Thymus (tissue), 11 donors: ENCODE measurements around the gene FOXN1. TPM values are rescaled to one million over a fixed set of nuclear protein-coding genes. Genes with fewer than 3 reads are reported as not detected.

ENCODE experiments used
- DNase-seq, 9 donors: peaks; one replicate each; pipeline ENCODE4 v3.0.0-alpha.2; 2013; ENCODE audit warnings: low spot score in 9 of 9, low read depth in 6 of 9, missing footprints in 1 of 9
- H3K27ac ChIP-seq, 2 donors: one replicate each; pipeline ENCODE4 v1.5.1; 2013; ENCODE audit warnings: control low read depth in 1 of 2, low read depth in 1 of 2, low read length in 1 of 2, mild to moderate bottlenecking in 1 of 2, moderate library complexity in 1 of 2
- H3K27me3 ChIP-seq, 2 donors: one replicate each; pipeline ENCODE4 v1.5.1; 2013; ENCODE audit warnings: low read length in 1 of 2; ENCODE audit not compliant: control insufficient read depth in 2 of 2, insufficient read depth in 1 of 2
- H3K36me3 ChIP-seq, 2 donors: one replicate each; pipeline ENCODE4 v1.5.1; 2013; ENCODE audit warnings: low read length in 1 of 2, mild to moderate bottlenecking in 1 of 2, moderate library complexity in 1 of 2; ENCODE audit not compliant: control insufficient read depth in 2 of 2, insufficient read depth in 2 of 2
- H3K4me1 ChIP-seq, 2 donors: one replicate each; pipeline ENCODE4 v1.5.1; 2013; ENCODE audit warnings: low read length in 2 of 2; ENCODE audit not compliant: control insufficient read depth in 2 of 2, insufficient read depth in 2 of 2
- H3K4me3 ChIP-seq, 2 donors: one replicate each; pipeline ENCODE4 v1.5.1; 2013; ENCODE audit warnings: low read length in 2 of 2, control low read depth in 1 of 2, mild to moderate bottlenecking in 1 of 2
- H3K9me3 ChIP-seq, 2 donors: one replicate each; pipeline ENCODE4 v1.5.1; 2013; ENCODE audit warnings: low read length in 1 of 2, mild to moderate bottlenecking in 1 of 2; ENCODE audit not compliant: control insufficient read depth in 2 of 2, insufficient read depth in 1 of 2
- WGBS: extraction: QIAGEN DNeasy Blood & Tissue Kit; methylation state at CpG from one replicate; pipeline ENCODE4 v1.1.7; 2013; 5-methylcytosine and 5-hydroxymethylcytosine counted together
- polyA plus RNA-seq: library from polyadenylated mRNA; stranded (reverse); fragments of 200-250 nt; gene quantifications from one replicate; pipeline ENCODE4 v1.2.3, GENCODE V29; 2013
- total RNA-seq: library from RNA; stranded (reverse); fragments of 120-200 nt; gene quantifications from one replicate; pipeline ENCODE4 v1.2.4, GENCODE V29; 2013
- donor health status: healthy.

Gene FOXN1
- total and polyA plus RNA-seq, 2 donors = 5.4 to 6.5 TPM

- Histone ChIP-seq H3K4me1 (no peaks in the 10 kb centered on the region), H3K27me3 (no peaks in the 10 kb centered on the region), H3K27ac (no peak overlapping the region), H3K36me3 (no peaks in the 10 kb centered on the region), H3K9me3 (no peaks in the 10 kb centered on the region), H3K4me3 (no peak overlapping the region)
- no peak for DNase-seq
- 65% methylated on average over 9 of the region's 9 CpGs for WGBS
These were observed 30.8 kb upstream of the FOXN1 start for GRCh38 chr17:28475151-28475900.

GRCh38 chr17:28476076-28476865 is 29.9 kb upstream of the FOXN1 start:
- no peak for DNase-seq
- peaks cover 0 to 2% of the 10 kb centered on the region in 2 donors for H3K4me1 ChIP-seq
- no peaks in the 10 kb centered on the region for H3K27me3 ChIP-seq
- no peak overlapping the region for H3K4me3 ChIP-seq
- 92% methylated on average over 11 of the region's 11 CpGs for WGBS
- H3K9me3 ChIP-seq = no peaks in the 10 kb centered on the region
- H3K36me3 ChIP-seq = no peaks in the 10 kb centered on the region
- H3K27ac ChIP-seq = no peak overlapping the region

GRCh38 chr17:28477928-28478327 is 28.2 kb upstream of the FOXN1 start:
- H3K4me1 ChIP-seq = peaks cover 0 to 3% of the 10 kb centered on the region in 2 donors
- H3K4me3 ChIP-seq = no peak overlapping the region
- no peak overlapping the region for H3K27ac ChIP-seq
- no peak for DNase-seq
- WGBS = 97% methylated on average over 7 of the region's 7 CpGs
- H3K27me3 ChIP-seq = no peaks in the 10 kb centered on the region
- no peaks in the 10 kb centered on the region for H3K9me3 ChIP-seq
- no peaks in the 10 kb centered on the region for H3K36me3 ChIP-seq

DNA sequence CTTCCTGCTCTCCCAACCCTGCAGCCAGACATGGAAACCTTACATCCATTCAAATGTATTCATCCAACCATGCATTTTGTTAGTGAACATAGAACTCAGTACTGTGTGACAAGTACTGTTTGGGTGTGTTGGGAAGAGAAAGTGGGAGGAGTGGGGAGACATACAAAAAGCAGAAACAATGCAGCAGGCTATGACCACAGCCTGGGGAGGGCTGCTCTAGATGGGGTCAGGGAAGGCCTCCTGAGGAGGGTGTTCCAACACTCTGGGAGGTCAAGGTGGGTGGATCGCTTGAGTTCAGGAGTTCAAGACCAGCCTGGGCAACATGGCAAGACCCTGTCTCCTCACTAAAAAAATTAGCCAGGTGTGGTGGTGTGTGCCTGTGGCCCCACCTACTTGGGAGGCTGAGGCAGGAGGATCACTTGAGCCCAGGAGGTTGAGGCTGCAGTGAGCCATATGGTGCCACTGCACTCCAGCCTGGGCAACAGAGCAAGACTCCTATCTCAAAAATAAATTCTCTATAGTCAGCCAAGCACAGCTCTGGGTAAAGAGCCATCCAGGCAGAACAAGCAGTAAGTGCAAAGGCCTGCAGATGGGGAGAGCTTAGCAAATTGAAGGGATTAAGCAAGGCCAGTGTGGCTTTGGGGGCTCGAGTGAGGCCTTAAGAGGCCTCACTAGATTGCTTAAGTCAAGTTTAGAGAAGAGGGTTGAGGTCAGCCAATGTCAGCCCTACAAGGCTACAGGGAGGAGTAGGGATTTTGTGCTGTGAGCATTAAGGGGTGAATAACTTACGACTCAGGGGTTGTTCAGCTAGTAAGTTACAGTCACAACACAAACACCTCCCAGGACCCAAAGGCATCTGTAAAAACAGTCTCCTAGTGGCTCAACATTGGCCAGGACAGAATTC is 27.2 kb upstream of the FOXN1 start:
- DNase-seq = no peak
- H3K36me3 ChIP-seq = no peaks in the 10 kb centered on the region
- H3K4me3 ChIP-seq = no peak overlapping the region
- no peak overlapping the region for H3K27ac ChIP-seq
- peaks cover 0 to 3% of the 10 kb centered on the region in 2 donors for H3K4me1 ChIP-seq
- H3K9me3 ChIP-seq = no peaks in the 10 kb centered on the region
- 92% methylated on average over 3 of the region's 3 CpGs for WGBS
- H3K27me3 ChIP-seq = peaks cover 0 to 2% of the 10 kb centered on the region in 2 donors

- 93% methylated on average over 5 of the region's 5 CpGs for WGBS
- Histone ChIP-seq H3K9me3 (no peaks in the 10 kb centered on the region), H3K4me3 (no peak overlapping the region), H3K27me3 (peaks cover 0 to 2% of the 10 kb centered on the region in 2 donors), H3K4me1 (peaks cover 0 to 3% of the 10 kb centered on the region in 2 donors), H3K36me3 (no peaks in the 10 kb centered on the region), H3K27ac (no peak overlapping the region)
- no peak for DNase-seq
These were observed 25.9 kb upstream of the FOXN1 start for GRCh38 chr17:28480278-28480677.

DNA sequence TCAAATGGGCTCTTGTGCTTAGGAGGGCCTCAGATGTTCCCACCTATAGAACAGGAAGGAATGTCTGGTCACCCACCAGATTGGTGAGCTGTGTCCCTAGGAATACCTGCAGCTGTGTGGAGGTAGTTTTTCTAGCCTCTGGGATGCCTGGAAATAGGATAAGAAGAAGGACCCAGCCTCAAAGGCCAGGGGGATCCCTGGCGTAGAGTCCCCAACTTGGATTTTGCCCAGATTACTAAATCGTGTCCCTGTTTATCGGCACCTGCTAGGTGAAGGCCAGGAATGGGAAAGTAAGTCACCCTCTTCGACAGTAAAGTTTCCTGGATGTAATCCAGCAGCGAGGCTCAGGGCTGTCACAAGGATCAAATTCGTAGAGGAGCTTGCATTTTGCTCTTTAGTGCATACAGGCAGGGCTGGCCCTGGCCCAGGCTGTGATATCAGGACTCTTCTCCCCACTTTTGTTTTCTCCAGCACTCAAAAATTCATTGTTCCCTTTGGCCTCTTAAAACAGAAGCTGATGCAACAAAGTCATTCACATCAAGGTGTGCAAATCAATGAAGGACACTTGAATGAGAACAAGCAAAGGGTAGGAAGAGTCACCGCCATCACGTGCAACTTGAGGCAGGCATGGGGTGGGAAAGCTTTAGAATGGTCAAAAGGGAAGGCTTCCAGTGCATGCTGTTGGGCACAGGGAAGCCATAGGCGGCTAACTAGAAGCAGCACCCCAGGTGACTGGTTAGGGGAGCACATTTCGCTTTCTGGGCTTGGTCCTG is 25.2 kb upstream of the FOXN1 start:
- Histone ChIP-seq H3K27ac (peak overlapping the region; percentile 41 to 60), H3K4me1 (peaks cover 0 to 3% of the 10 kb centered on the region in 2 donors), H3K9me3 (no peaks in the 10 kb centered on the region), H3K36me3 (no peaks in the 10 kb centered on the region), H3K27me3 (peaks cover 0 to 2% of the 10 kb centered on the region in 2 donors), H3K4me3 (no peak overlapping the region)
- DNase-seq = peak in 1 of 9 donors; percentile 7
- WGBS = 92% methylated on average over 10 of the region's 10 CpGs

GRCh38 chr17:28482551-28483199 is 23.5 kb upstream of the FOXN1 start:
- Histone ChIP-seq H3K27ac (no peak overlapping the region), H3K27me3 (peaks cover 0 to 2% of the 10 kb centered on the region in 2 donors), H3K4me3 (no peak overlapping the region), H3K36me3 (no peaks in the 10 kb centered on the region), H3K9me3 (no peaks in the 10 kb centered on the region), H3K4me1 (peaks cover 0 to 3% of the 10 kb centered on the region in 2 donors)
- 91% methylated on average over 10 of the region's 10 CpGs for WGBS
- DNase-seq = no peak

- Histone ChIP-seq H3K27ac (no peak overlapping the region), H3K27me3 (peaks cover 0 to 2% of the 10 kb centered on the region in 2 donors), H3K36me3 (no peaks in the 10 kb centered on the region), H3K9me3 (no peaks in the 10 kb centered on the region), H3K4me3 (no peak overlapping the region), H3K4me1 (peaks cover 0 to 3% of the 10 kb centered on the region in 2 donors)
- WGBS = 40% methylated on average over 2 of the region's 2 CpGs
- DNase-seq = no peak
These were observed 21.9 kb upstream of the FOXN1 start for GRCh38 chr17:28484296-28484695.
